Right lobe of liver (tissue), 6 donors: Measurements from ENCODE around the gene CIZ1. TPM values are rescaled to one million over a fixed set of nuclear protein-coding genes. Genes with fewer than 3 reads are reported as not detected.

Source experiments
- ATAC-seq, 4 donors: fragments of 200-7000 bp; cut with Tn5 transposase; one replicate each; pipeline ENCODE4 v1.9.1; 2020; ENCODE audit warnings: mild to moderate bottlenecking in 4 of 4, moderate library complexity in 4 of 4
- DNase-seq, 3 donors: peaks; one replicate each; pipeline ENCODE4 v3.0.0-alpha.2; 2020
- H3K27ac ChIP-seq, 3 donors: fragments of 200-600 bp; one replicate each; pipeline ENCODE4 v1.8.0; 2022
- H3K27me3 ChIP-seq, 2 donors: fragments of 200-600 bp; one replicate each; pipeline ENCODE4 v1.8.0; 2022
- H3K36me3 ChIP-seq, 4 donors: fragments of 200-600 bp; sonication (generic) in 1 of 4; one replicate each; pipeline versions ENCODE4 v1.5.1 to v1.8.0; 2017 to 2022; ENCODE audit warnings: control low read depth in 1 of 4
- H3K4me1 ChIP-seq, 4 donors: fragments of 200-600 bp; sonication (generic) in 1 of 4; one replicate each; pipeline versions ENCODE4 v1.5.1 to v1.8.0; 2017 to 2022; ENCODE audit warnings: control low read depth in 1 of 4
- H3K4me3 ChIP-seq, 3 donors: fragments of 200-600 bp; one replicate each; pipeline ENCODE4 v1.8.0; 2022
- H3K9me3 ChIP-seq, 4 donors: fragments of 200-600 bp; sonication (generic) in 1 of 4; one replicate each; pipeline versions ENCODE4 v1.5.1 to v1.8.0; 2017 to 2022; ENCODE audit warnings: control low read depth in 1 of 4
- POLR2A ChIP-seq: fragments of 450-650 bp; IDR thresholded peaks from one replicate; pipeline ENCODE4 v1.6.1; 2017; ENCODE audit warnings: antibody characterized with exemption, mild to moderate bottlenecking
- WGBS: methylation state at CpG from one replicate; pipeline ENCODE4 v1.1.6; 2018; ENCODE audit warnings: low coverage, low lambda C conversion rate; ENCODE audit not compliant: insufficient coverage; ENCODE audit errors: missing lambda C conversion rate; 5-methylcytosine and 5-hydroxymethylcytosine counted together
- intact Hi-C, 2 donors: fragments of 100-400 bp; cut with DNase I; formaldehyde crosslinking; loops; one replicate each; pipeline versions ENCODE4 v1.11.2 to v1.14.1; 2022
- total RNA-seq, 6 experiments: library from RNA; depleted of rRNA in 2 of 6; stranded (reverse); fragments of >200 nt in 2 of 6; fragmentation: NEBNext Ultra II Directional in 3 of 6; extraction: Animal tissue kit (Norgen Biotek cat#: 25700) in 3 of 6; gene quantifications; one replicate each; pipeline versions ENCODE4 v1.1.0 to v1.2.4, GENCODE V29; 2016 to 2023
- TF ChIP-seq, protein P1 (sequence below), 4 donors: fragments of 200-600 bp in 3 of 4; fragments of 450-650 bp in 1 of 4; IDR thresholded peaks; one replicate each; pipeline versions ENCODE4 v1.5.1 to v1.8.0; 2016 to 2022; ENCODE audit warnings: antibody characterized with exemption in 4 of 4, mild to moderate bottlenecking in 2 of 4
- donor health status: DM: no; HTN: yes; CAD: no.
- donor health status: DM: no; HTN: no; CAD: no.
- donor health status: DM: no; HTN: no; CAD: no.
- donor health status: DM: no; HTN: yes; CAD: no.
- donor health status: DM: no; HTN: yes; CAD: no.

CIZ1 gene
- total RNA-seq, 6 experiments from 2014 or later: 15.9 to 33.5 (median 24.0) TPM

DNA sequence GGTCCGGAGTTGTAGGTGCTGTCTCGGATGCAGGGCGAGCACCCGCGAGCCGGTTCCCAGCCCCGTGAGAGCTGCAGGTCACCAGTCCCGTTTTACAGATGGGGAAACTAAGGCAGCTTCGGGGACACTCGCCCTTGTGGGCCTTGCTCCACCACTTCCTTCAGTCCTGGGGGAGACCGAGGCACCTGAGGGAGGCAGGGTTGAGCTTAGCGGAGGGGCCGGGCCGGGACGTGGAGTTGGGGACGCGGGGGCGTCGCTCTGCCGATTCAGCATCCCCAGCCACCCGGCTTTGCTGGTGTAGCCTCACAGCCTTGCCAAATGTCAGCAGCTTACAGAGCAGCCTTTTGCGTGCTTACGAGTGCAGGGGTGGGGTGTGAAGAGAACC, 30.8 kb downstream of the CIZ1 start:
- Histone ChIP-seq H3K9me3 (no peaks in the 10 kb centered on the region), H3K4me1 (peaks cover 0 to 5% (median 0%) of the 10 kb centered on the region in 4 donors), H3K27me3 (no peaks in the 10 kb centered on the region), H3K36me3 (no peaks in the 10 kb centered on the region), H3K27ac (no peak overlapping the region), H3K4me3 (peak overlapping the region; percentile 67 to 80 (median 67))
- under 1% methylated on average over 11 of the region's 23 CpGs for WGBS
- intact Hi-C loops: no loop called here
- DNase-seq (peak in 1 of 3 donors; percentile 54), ATAC-seq (peak in 2 of 4 donors; percentile 0 to 1)
- TF ChIP-seq POLR2A: no peak
- TF ChIP-seq, protein P1, sequence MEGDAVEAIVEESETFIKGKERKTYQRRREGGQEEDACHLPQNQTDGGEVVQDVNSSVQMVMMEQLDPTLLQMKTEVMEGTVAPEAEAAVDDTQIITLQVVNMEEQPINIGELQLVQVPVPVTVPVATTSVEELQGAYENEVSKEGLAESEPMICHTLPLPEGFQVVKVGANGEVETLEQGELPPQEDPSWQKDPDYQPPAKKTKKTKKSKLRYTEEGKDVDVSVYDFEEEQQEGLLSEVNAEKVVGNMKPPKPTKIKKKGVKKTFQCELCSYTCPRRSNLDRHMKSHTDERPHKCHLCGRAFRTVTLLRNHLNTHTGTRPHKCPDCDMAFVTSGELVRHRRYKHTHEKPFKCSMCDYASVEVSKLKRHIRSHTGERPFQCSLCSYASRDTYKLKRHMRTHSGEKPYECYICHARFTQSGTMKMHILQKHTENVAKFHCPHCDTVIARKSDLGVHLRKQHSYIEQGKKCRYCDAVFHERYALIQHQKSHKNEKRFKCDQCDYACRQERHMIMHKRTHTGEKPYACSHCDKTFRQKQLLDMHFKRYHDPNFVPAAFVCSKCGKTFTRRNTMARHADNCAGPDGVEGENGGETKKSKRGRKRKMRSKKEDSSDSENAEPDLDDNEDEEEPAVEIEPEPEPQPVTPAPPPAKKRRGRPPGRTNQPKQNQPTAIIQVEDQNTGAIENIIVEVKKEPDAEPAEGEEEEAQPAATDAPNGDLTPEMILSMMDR (IDR thresholded peaks at IDR 0.05): no peak

- Histone ChIP-seq H3K36me3 (no peaks in the 10 kb centered on the region), H3K27me3 (no peaks in the 10 kb centered on the region), H3K4me1 (peaks cover 0 to 5% (median 0%) of the 10 kb centered on the region in 4 donors), H3K4me3 (peak within 1 kb of the TSS; percentile 67 to 80 (median 67)), H3K9me3 (no peaks in the 10 kb centered on the region), H3K27ac (peak within 1 kb of the TSS in 1 of 3 donors; percentile 33)
- ATAC-seq: peak; percentile 94 to 98 (median 96)
- intact Hi-C loops: no loop called here
- DNase-seq: peak; percentile 97 to 98 (median 98)
- TF ChIP-seq, protein P1 (IDR thresholded peaks at IDR 0.05): no peak
- peak; percentile 71 for TF ChIP-seq POLR2A
- WGBS: 0% methylated on average over 20 of the region's 77 CpGs
These were observed 31.4 kb downstream of the CIZ1 start, which contains the start of gene BBLN for GRCh38 chr9:128159784-128160602. Gene BBLN (plus strand): TSS chr9:128160265. CDS start chr9:128160408, 143 bp downstream.

DNA sequence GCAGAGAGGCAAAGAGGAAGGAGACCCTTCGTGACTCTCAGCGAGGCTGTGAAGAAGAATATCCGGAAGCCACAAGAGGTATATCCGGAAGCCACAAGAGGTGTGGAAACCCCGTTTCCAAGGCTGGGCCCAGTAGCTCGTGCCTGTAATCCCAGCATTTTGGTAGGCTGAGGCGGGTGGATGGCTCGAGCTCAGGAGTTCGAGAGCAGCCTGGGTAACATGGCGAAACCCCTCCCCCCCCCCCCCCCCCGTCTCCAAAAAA, 31.9 kb downstream of the CIZ1 start:
- DNase-seq (peak in 1 of 3 donors; percentile 60), ATAC-seq (no peak)
- H3K27ac ChIP-seq: peak overlapping the region in 1 of 3 donors; percentile 33
- peak overlapping the region; percentile 39 to 67 (median 67) for H3K4me3 ChIP-seq
- TF ChIP-seq POLR2A: no peak
- TF ChIP-seq, protein P1 (IDR thresholded peaks at IDR 0.05): no peak
- 12% methylated on average over 3 of the region's 11 CpGs for WGBS
- H3K4me1 ChIP-seq: peaks cover 0 to 5% (median 0%) of the 10 kb centered on the region in 4 donors
- H3K9me3 ChIP-seq: no peaks in the 10 kb centered on the region
- no peaks in the 10 kb centered on the region for H3K27me3 ChIP-seq
- no peaks in the 10 kb centered on the region for H3K36me3 ChIP-seq
- intact Hi-C loops: no loop called here

GRCh38 chr9:128155736-128156500, 35.5 kb downstream of the CIZ1 start:
- Histone ChIP-seq H3K9me3 (no peaks in the 10 kb centered on the region), H3K4me1 (peaks cover 0 to 5% (median 0%) of the 10 kb centered on the region in 4 donors), H3K36me3 (no peaks in the 10 kb centered on the region), H3K27ac (no peak overlapping the region), H3K4me3 (no peak overlapping the region), H3K27me3 (no peaks in the 10 kb centered on the region)
- DNase-seq (peak in 2 of 3 donors; percentile 27 to 42), ATAC-seq (no peak)
- no peak for TF ChIP-seq POLR2A
- TF ChIP-seq, protein P1 (IDR thresholded peaks at IDR 0.05): no peak
- intact Hi-C loops: no loop called here
- WGBS: 76% methylated on average over 5 of the region's 7 CpGs
